GM12878 (cell line): ENCODE measurements around the gene TECPR1. TPM values are rescaled to one million over a fixed set of nuclear protein-coding genes. Genes with fewer than 3 reads are reported as not detected.

ENCODE experiments used
- ATAC-seq: fragments of 200-7000 bp; cut with Tn5 transposase; 3 replicates; pipeline ENCODE4 v1.9.1; 2020; ENCODE audit warnings: mild to moderate bottlenecking, moderate library complexity
- BruUV-seq: library from RNA; stranded (reverse); fragments of 400-500 nt; replicated peaks from 2 replicates; lab custom pipeline; 2021; lab: Mats Ljungman, UMichigan
- CTCF ChIA-PET: fragments of 300-600 bp; sonication (Branson Sonifier 250); formaldehyde crosslinking; extraction: SDS; loops from one replicate; lab custom pipeline; 2021; ENCODE audit warnings: inconsistent platforms; lab: Yijun Ruan, JAX
- POLR2A ChIA-PET: fragments of 350-600 bp; formaldehyde crosslinking; extraction: SDS; loops from one replicate; lab custom pipeline; 2021; ENCODE audit warnings: inconsistent platforms; lab: Charles Lee
- RAD21 ChIA-PET: fragments of 300-600 bp; sonication (Branson Sonifier 250); formaldehyde crosslinking; loops from one replicate; lab custom pipeline; 2023; ENCODE audit warnings: antibody characterized with exemption; ENCODE audit not compliant: unreplicated experiment; lab: Charles Lee
- SMC1A ChIA-PET: fragments of 300-600 bp; sonication (Branson Sonifier 250); formaldehyde crosslinking; loops from one replicate; lab custom pipeline; 2023; ENCODE audit not compliant: unreplicated experiment, uncharacterized antibody; lab: Charles Lee
- DNase-seq: peaks from one replicate; pipeline ENCODE4 v3.0.0-alpha.2; 2011; ENCODE audit warnings: low read depth, low spot score
- FAIRE-seq: peaks from 3 replicates; lab custom pipeline; 2011; peaks lifted over from hg19 to GRCh38; lab: Jason Lieb, UNC
- H2AFZ ChIP-seq: 2 replicates; pipeline ENCODE4 v1.6.0; 2011; ENCODE audit warnings: low read depth, low read length, control low read depth; ENCODE audit not compliant: control insufficient read depth
- H3K27ac ChIP-seq: 2 replicates; pipeline ENCODE4 v1.5.1; 2011; ENCODE audit warnings: control low read depth; ENCODE audit not compliant: control insufficient read depth, insufficient read depth
- H3K27me3 ChIP-seq, 2 experiments: replicated peaks in 1 of 2; 2 replicates each; pipeline versions ENCODE4 v1.6.0 to v1.6.1; 2011; ENCODE audit warnings: low read length in 1 of 2; ENCODE audit not compliant: control insufficient read depth in 2 of 2, insufficient read depth in 2 of 2
- H3K36me3 ChIP-seq, 2 experiments: 2 replicates each; pipeline ENCODE4 v1.5.1; 2011; ENCODE audit warnings: low read length in 1 of 2; ENCODE audit not compliant: control insufficient read depth in 2 of 2, insufficient read depth in 2 of 2
- H3K4me1 ChIP-seq: 2 replicates; pipeline ENCODE4 v1.6.1; 2011; ENCODE audit warnings: mild to moderate bottlenecking, low read length, moderate library complexity, mixed read lengths; ENCODE audit not compliant: control insufficient read depth, insufficient read depth
- H3K4me2 ChIP-seq: 2 replicates; pipeline ENCODE4 v1.6.0; 2011; ENCODE audit warnings: control low read depth; ENCODE audit not compliant: control insufficient read depth, insufficient read depth
- H3K4me3 ChIP-seq: fragments of 200-600 bp; sonication (generic); 2 replicates; pipeline ENCODE4 v1.5.1; 2016
- H3K79me2 ChIP-seq: 2 replicates; pipeline ENCODE4 v1.6.0; 2011; ENCODE audit warnings: low read length; ENCODE audit not compliant: control insufficient read depth, insufficient read depth
- H3K9ac ChIP-seq: 2 replicates; pipeline ENCODE4 v1.8.0; 2011; ENCODE audit warnings: low read length, control low read depth, mixed read lengths; ENCODE audit not compliant: control insufficient read depth, insufficient read depth
- H3K9me3 ChIP-seq: replicated peaks from 3 replicates; pipeline ENCODE4 v1.5.1; 2011; ENCODE audit warnings: mild to moderate bottlenecking, low read length; ENCODE audit not compliant: control insufficient read depth, insufficient read depth
- H4K20me1 ChIP-seq: 2 replicates; pipeline ENCODE4 v1.6.0; 2011; ENCODE audit not compliant: control insufficient read depth, insufficient read depth
- BHLHE40 ChIP-seq, 2 experiments: fragments of 450-650 bp in 1 of 2; IDR thresholded peaks; 2 replicates each; pipeline ENCODE4 v1.6.1; 2011 to 2017; ENCODE audit warnings: low read depth in 2 of 2, borderline replicate concordance in 1 of 2, improper control_type of control experiment in 1 of 2, low read length in 1 of 2, mild to moderate bottlenecking in 1 of 2
- BMI1 ChIP-seq: fragments of 450-650 bp; IDR thresholded peaks from 2 replicates; pipeline ENCODE4 v1.6.1; 2016; ENCODE audit warnings: mild to moderate bottlenecking, moderate library complexity, borderline replicate concordance
- FOS ChIP-seq: IDR thresholded peaks from 3 replicates; pipeline ENCODE4 v1.6.1; 2011; ENCODE audit warnings: borderline replicate concordance; ENCODE audit not compliant: insufficient read length; ENCODE audit errors: extremely low read depth
- POLR2AphosphoS5 ChIP-seq: IDR thresholded peaks from 2 replicates; pipeline ENCODE4 v1.6.1; 2011; ENCODE audit warnings: mild to moderate bottlenecking, low read length, inconsistent platforms
- RBBP5 ChIP-seq: fragments of 200-600 bp; sonication (generic); conservative IDR thresholded peaks from 2 replicates; pipeline ENCODE4 v1.6.1; 2016
- YY1 ChIP-seq: IDR thresholded peaks from 2 replicates; pipeline ENCODE4 v1.6.1; 2011; ENCODE audit warnings: low read depth, mild to moderate bottlenecking, low read length
- WGBS: methylation state at CpG from one replicate; pipeline ENCODE4 v1.1.6; 2016; ENCODE audit warnings: low lambda C conversion rate; ENCODE audit not compliant: insufficient replicate concordance, insufficient coverage; ENCODE audit errors: missing lambda C conversion rate; 5-methylcytosine and 5-hydroxymethylcytosine counted together
- in situ Hi-C: fragments of 300-500 bp; cut with MboI; formaldehyde crosslinking; loops from 9 replicates; pipeline ENCODE4 v1.14.3; 2018; ENCODE audit warnings: mixed read lengths
- intact Hi-C: fragments of 100-400 bp; cut with micrococcal nuclease; formaldehyde crosslinking; loops from one replicate; pipeline ENCODE4 v1.14.2; 2022; ENCODE audit not compliant: unreplicated experiment
- polyA plus RNA-seq, 11 experiments: library from polyadenylated mRNA; depleted of rRNA in 4 of 11; unstranded in 6 of 11; stranded (reverse) in 5 of 11; fragments of >200 nt; fragmentation: Nextera tagmentation in 4 of 11; fragmentation: Illumina TruSeq in 1 of 11; extraction: Ambion mirVana in 4 of 11; extraction: Trizol in 1 of 11; gene quantifications; 1 replicate in 1 of 11; 2 replicates in 10 of 11; pipeline versions ENCODE4 v1.2.1 to v1.2.3, GENCODE V29; 2011 to 2016; ENCODE audit warnings: inconsistent platforms in 2 of 11, missing spikeins in 2 of 11, low read depth in 1 of 11
- total RNA-seq, 4 experiments: library from RNA; depleted of rRNA in 3 of 4; stranded (reverse); fragments of >200 nt in 3 of 4; fragmentation: Illumina TruSeq in 1 of 4; extraction: Trizol in 1 of 4; gene quantifications; 2 replicates each; pipeline versions ENCODE4 v1.2.1 to v1.2.3, GENCODE V29; 2013 to 2021
- TF ChIP-seq, protein P1 (sequence below): IDR thresholded peaks from 2 replicates; pipeline ENCODE4 v1.6.1; 2012; ENCODE audit warnings: low read depth, low read length, improper control_type of control experiment
- TF ChIP-seq, protein P2 (sequence below): IDR thresholded peaks from 2 replicates; pipeline ENCODE4 v1.6.1; 2011; ENCODE audit warnings: mild to moderate bottlenecking, low read depth, low read length, moderate library complexity; ENCODE audit not compliant: insufficient replicate concordance

The TECPR1 gene
- total and polyA plus RNA-seq, 10 of the 15 experiments (the other 5 are each of a cell fraction or from before 2014, with no cell fraction given) = 0.26 to 16.8 (median 4.2) TPM

DNA sequence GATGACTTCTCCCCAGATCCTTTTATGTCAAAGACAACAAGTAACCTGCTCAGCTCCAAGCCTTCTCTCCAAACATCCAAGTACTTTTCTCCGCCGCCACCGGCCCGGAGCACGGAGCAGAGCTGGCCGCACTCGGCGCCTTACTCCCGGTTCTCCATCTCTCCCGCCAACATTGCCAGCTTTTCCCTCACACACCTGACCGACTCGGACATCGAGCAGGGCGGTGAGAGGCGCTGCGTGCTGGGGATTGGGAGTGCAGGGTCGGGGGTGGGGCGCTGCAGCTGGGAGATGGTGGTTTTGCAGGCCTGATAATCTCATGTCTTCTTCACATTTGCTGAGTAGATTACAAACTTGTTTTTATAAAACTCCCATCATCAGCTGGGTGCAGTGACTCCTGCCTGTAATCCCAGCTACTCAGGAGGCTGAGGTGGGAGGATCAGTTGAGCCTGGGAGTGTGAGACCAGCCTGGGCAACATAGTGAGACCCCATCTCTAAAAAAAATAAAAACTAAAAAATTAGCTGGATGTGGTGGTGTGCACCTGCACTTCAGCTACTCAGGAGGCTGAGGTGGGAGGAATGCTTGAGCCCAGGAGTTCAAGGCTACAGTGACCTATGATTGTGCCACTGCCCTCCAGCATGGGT lies 47.9 kb downstream of the TECPR1 start:
- Histone ChIP-seq H3K36me3 (peaks cover 5 to 13% of the 10 kb centered on the region in 2 experiments; a peak in 3 of 4 replicates), H3K27ac (no peak overlapping the region), H3K9me3 (no peaks in the 10 kb centered on the region), H4K20me1 (no peaks in the 10 kb centered on the region), H2AFZ (no peak overlapping the region), H3K27me3 (no peaks in the 10 kb centered on the region), H3K79me2 (no peaks in the 10 kb centered on the region), H3K9ac (no peak overlapping the region), H3K4me3 (0 out of 2 replicates have a peak overlapping the region, but pooled peaks have one; percentile 25), H3K4me2 (peak overlapping the region; percentile 82), H3K4me1 (peaks cover 47% of the 10 kb centered on the region)
- in situ Hi-C loops = no loop called here
- WGBS = 97% methylated on average over 14 of the region's 18 CpGs
- BruUV-seq = no TSS peak
- FAIRE-seq = no peak
- ChIA-PET CTCF (interaction anchor here (0.7 to 3.2 kb wide), 7 partner anchors 15 to 183 kb away, joined by 3 to 17 read pairs (median 5); no protein-coding TSS in a partner anchor), SMC1A (interaction anchor here (0.9 to 2.8 kb wide), 3 partner anchors 9 to 180 kb away, joined by 3 to 28 read pairs (median 5); no protein-coding TSS in a partner anchor), POLR2A (interaction anchor here (1.2 to 2.3 kb wide), 3 partner anchors 68 to 197 kb away, joined by 3 to 12 read pairs (median 6); partner anchors contain the start of gene BAIAP2L1), RAD21 (interaction anchor here (2.2 to 4.1 kb wide), 3 partner anchors 70 to 181 kb away, joined by 9 to 18 read pairs (median 13); no protein-coding TSS in a partner anchor)
- intact Hi-C loops = loop anchor here (2.0 to 5.0 kb wide), 3 partner anchors 15 to 593 kb away; no protein-coding TSS in a partner anchor
- ATAC-seq = no peak
- no peak for TF ChIP-seq POLR2AphosphoS5
- TF ChIP-seq FOS = no peak
- TF ChIP-seq BHLHE40 (IDR thresholded peaks at IDR 0.05; ENCODE audit: borderline replicate concordance in 1 of 2, low read depth in 2 of 2, low read length in 1 of 2) = no peak
- TF ChIP-seq BMI1 = no peak
- no peak for TF ChIP-seq YY1
- TF ChIP-seq, protein P1, sequence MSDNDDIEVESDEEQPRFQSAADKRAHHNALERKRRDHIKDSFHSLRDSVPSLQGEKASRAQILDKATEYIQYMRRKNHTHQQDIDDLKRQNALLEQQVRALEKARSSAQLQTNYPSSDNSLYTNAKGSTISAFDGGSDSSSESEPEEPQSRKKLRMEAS = no peak
- TF ChIP-seq, protein P2, sequence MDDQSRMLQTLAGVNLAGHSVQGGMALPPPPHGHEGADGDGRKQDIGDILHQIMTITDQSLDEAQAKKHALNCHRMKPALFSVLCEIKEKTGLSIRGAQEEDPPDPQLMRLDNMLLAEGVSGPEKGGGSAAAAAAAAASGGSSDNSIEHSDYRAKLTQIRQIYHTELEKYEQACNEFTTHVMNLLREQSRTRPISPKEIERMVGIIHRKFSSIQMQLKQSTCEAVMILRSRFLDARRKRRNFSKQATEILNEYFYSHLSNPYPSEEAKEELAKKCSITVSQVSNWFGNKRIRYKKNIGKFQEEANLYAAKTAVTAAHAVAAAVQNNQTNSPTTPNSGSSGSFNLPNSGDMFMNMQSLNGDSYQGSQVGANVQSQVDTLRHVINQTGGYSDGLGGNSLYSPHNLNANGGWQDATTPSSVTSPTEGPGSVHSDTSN = no peak
- TF ChIP-seq RBBP5 = no peak
- DNase-seq = no peak
